Dedifferentiated amniotic fluid mesenchymal stem cell (primary cell): Measurements from ENCODE around the gene JARID2.
"Not testable (repeated sequence)": the region's sequence is repeated elsewhere in the genome, so short reads cannot be mapped to it uniquely, and the experiment has no call there.

Experiments
- DNase-seq: peaks from one replicate; pipeline ENCODE4 v3.0.0-alpha.2; 2016; ENCODE audit errors: extremely low spot score

Gene JARID2

DNA sequence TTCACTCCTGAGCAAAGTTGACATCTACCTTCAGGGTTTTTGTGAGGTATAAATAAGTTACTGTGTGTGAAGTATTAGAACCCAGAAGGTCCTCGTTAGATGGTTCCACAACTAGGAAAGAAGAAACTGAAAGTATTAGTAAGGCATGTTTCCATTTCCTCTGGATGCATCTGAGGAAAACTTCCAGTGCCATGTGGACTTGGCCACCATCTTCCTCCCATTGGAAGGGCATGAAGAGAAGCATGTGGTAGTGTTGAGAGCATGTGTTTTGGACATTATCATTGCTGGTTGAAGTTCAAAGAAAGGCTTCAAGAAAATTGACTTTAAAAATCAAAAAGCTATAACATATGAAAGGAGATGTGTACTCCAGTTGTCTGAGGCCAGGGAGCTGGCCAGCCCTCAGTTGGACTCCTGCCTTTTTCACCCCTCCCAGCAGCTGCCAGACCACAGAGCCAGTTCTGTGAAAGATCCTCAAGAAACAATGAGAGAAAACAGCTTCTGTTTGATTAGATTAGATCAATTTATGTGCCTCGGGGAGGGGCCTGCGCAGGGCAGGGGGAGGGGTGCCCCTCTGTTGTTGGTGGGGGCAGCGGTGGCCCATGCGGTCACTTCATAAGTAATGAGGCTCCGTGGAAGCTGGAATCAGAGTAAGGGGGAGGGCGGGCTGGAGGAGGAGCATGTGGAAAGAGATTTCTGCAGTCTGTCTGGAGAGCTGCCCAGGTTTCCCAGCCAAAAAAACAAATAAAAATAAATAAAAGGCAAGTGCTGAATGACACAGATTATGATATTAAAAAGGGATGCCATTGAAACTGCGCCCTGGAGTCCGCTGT lies 154.0 kb downstream of the JARID2 start:
- peak; percentile 77 for DNase-seq

DNA sequence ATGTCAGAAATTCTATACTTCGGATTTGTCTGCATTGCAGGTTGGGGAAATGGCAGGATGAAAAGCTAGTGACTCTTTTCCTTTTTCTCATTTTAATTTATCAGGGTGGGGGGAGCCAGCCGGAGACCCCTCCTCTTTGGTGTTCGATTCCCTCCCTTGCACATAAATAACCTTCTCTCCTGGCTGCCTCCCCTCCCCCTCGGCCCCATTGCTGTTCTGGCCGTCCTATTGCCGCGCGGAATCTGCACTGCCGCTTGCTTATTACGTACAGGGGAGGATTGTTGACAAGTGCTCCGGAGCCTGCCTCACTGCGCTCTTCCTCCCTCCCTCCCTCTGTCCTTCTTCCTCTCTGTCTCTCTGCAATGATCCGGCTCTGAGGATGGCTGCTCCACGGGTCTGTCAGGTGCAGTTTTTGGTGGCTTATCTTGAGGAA lies 154.7 kb downstream of the JARID2 start:
- no peak for DNase-seq

DNA sequence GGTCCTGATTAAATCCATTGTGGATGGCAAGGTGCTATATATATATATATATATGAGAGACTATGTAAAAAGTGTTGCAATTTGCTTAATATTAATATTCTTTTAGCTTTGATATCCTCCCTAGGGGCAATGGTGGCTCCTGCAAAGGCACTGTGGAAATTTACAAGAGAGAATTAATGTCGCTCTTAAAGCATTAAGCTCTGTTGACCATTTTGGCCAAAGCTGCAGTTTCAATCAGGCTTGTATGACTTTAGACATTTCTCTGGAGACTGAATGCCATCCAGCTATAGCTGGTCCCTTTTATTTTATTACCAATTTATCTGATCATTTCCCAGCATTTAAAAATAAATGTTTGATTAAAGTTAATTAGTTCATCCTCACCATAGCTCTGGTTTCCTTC lies 155.3 kb downstream of the JARID2 start:
- DNase-seq: no peak

DNA sequence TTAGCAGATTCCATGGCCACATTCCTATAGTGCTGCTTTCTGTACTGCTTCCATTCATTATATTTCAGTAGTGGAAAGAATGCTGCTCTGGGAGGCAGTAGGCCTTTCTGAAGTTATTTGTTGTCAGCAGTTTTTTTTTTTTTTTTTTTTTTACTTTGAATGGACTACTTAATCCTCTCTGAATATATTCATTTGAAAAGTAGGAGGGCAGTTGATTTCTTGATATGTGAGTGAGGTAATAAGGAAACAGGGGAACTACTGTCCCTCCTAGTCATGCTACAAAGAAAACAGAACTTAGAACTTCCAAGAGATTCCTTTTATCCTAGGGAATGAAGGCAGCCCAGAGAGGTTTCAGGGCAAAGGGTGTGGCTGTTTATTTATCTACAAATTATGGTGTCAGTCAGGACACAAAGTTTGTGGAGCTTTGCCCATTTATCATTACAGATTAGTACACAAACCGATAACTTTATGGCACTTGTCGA lies 155.9 kb downstream of the JARID2 start:
- DNase-seq: no peak

DNA sequence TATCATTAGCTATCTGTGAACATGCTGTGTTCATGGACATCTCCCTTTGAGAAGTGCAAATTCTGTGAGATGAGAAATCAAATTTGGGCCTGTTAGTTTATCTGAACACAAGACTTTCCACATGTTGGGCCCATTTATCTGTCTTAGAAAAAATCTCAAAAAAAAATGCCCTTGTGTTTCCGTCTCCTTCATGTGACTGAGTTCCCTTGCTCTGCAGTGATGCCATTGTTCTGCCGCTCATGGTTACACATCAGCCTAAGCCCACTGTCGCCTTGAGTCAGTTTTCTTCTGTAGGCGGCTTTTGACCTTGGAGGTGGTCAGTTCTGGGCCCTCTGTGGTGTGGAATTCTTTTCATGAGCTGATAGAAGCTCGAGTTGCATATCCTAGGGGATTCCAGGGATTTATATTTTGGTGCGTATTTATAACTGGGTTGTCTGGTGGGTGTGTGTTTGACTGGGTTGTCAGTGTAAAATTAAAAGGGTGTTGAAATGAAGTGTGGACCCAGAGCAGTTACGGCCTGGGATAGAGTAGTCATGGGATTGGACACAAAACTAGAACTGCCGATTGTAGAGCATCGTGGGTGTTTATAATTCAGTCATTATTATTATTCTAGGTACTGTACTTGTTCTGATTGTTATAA lies 156.7 kb downstream of the JARID2 start:
- DNase-seq: no peak

DNA sequence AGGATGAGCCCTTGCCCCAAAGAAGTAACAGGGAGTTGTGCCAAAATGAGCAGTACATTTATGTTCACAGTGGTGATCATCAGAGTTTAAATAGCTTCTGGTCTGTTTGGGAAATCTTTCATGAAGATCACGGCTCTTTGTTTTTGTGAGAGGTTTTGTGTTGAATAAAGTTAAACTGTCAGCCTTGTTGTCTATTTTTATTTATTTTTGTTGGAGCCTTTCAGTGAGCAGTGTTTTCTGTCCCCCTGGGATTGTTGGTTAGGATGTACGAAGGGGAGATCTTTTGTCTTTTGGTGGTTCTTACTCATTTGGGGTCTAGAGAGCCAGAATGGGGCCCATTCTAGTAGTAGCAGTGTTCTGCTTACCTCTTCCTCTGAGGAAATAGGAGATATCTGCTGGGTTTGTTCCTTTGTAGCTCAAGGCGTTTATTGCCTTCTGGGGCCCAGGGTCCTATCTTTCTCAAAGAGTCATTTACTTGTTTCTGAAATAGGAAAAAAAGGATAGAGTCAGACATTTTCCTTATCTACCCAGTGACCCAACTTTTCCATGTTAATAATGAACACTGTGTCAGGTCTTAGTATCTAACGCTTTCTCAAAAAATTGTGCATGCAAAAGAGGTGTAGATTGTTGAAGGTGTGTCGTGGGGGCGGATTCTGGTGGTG lies 157.4 kb downstream of the JARID2 start:
- no peak for DNase-seq

DNA sequence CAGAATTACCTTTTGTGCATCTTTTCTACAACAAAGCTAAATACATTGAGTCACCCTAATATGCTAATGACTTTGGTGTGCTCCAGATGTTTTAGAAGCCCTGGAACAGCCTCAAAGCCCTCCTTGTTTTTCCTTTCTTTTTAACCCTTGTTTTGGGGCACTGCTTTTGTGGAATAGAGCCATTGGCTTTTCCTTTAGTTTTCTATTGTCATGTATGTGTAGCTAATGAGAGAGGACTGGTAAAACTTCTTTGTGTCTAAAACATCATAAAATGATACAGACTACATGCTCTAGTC lies 158.8 kb downstream of the JARID2 start:
- no peak for DNase-seq

DNA sequence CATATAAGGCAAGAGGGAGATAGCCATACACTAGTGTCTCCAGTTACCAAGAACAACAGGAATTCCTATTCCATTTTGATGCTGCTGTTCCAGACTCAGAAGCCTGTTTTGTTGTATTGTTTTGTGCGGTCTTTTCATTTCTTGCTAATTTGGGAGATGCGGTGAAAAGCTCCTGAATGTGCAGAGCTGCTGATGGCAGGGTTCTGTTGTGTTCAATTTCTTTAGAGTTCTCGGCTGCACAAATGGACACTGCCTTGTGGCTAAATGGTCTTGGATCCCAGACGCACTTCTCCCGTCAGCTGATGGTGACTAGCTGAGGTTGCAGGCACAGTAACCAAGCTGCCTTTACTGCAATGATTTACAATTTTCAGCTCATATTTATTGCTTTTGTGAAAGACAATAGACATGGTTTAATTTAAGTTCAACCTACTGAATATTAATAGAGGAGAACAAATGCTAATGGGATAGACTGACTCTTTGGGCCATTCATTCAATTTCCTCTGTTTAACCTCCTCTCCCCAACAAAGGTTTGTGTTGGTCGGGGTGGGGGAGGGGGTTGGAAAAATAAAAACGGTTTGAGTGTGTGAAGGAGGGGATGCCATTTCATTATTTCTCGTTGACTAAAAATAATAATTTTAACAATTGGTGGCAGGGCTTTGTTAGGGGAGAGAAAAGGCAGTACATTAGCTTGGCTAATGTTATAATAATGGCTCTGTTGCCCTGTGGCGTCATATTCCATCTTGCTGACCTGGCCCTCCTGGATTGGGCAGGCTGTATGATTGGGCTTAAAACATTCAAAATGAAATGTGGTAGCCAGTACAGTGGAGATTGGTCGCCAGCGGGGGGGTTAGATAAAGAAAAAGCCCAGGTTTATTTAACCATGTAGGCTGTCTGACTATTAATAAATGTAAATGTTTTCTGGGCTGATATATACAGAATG lies 159.5 kb downstream of the JARID2 start:
- no peak for DNase-seq

DNA sequence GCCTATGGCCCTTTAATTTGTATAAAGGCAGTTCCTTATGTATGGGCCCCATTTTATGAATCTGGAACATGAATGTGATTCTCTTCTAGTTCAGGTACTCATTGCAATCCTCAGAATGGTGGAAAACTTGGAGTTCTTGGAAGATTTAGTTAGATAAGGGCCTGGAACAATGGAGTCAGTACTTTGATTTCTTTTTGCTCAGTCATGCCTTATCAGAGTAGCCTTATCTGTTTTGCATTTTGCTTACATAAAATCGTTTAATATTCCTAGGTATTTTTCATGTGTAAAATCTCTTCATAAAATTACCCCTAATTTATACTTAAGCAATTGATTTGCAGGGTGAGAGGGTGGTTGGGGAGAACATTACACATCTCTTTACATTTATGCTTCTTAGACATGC lies 160.6 kb downstream of the JARID2 start:
- no peak for DNase-seq

DNA sequence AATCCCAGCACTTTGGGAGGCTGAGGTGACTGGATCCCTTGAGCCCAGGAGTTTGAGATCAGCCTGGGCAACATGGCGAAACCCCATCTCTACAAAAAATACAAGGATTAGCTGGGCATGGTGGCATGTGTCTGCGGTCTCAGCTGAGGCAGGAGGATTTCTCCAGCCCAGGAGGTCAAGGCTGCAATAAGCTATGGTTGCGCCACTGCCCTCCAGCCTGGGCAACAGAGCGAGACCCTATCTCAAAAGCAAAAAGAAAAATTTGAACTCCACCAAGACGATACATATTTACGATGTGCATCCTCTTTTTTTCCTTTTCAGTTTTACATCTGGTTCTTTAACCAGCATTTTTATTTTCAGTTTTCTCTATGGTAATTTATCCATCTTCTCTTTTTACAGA lies 162.1 kb downstream of the JARID2 start:
- DNase-seq: no peak

DNA sequence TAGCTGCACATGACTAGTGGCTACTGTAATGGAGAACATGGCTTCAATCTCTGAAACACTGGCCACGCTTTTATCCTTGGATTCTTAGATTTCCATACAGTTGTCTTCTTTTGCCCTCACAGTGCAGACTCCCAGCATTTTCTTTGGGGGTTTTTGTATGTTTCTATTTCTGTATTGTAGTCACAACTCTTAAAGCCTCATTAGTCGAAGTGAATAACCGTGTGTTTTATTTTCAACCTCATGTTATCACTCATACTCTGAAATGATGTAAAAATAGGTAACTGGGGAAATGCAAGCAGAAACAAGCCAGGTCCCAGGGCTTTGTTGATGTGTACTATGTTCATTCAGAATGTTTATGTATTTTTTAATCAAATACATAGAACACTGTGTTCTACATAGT lies 162.9 kb downstream of the JARID2 start:
- no peak for DNase-seq

DNA sequence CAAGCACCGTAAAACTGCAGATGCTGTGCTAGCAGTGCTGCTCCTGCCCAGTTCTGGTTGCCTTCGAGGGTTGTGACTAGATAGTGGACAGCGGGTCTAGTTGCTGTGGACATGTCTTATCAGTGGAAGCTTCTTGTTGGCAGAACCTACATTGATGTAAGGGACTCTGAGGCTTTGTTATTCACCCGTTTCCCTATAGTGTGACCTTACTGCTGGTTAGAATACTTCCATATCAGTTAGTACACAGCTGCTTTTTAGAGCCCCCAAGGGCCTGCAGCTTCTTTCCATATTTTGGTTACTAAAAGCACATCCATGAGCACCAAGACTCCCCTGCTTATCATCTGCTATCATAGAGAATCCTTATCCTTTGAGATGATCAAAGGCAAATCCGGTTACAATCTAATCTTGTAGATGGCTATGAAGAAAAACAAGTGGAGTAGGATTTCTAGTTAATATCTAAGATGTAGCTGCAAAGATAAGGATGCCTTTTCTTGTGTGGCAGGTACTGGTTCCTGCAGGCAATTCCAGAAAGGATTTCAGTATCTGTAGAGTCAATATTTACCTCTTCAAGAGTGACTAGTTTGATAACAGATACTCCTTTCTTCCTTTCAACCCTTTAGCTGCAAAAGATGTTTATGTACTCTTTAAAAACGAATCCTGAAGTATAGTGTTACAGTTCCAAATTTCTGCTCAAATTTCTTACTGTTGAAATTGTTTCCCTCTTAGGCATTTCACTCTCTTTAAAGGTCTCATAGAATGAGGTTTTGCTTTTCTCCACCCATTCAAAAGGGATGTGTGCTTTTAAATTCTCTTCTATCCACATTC lies 163.6 kb downstream of the JARID2 start:
- DNase-seq: no peak

DNA sequence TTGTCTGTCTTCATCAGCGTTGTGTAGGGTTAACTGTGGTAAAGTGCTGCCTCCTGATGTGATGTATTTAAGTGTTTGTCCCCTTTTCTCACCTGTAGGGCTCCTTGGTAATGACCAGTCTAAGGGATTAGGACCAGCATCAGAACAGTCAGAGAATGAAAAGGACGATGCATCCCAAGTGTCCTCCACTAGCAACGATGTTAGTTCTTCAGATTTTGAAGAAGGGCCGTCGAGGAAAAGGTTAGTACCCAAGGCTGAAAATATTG lies 164.2 kb downstream of the JARID2 start:
- no peak for DNase-seq

DNA sequence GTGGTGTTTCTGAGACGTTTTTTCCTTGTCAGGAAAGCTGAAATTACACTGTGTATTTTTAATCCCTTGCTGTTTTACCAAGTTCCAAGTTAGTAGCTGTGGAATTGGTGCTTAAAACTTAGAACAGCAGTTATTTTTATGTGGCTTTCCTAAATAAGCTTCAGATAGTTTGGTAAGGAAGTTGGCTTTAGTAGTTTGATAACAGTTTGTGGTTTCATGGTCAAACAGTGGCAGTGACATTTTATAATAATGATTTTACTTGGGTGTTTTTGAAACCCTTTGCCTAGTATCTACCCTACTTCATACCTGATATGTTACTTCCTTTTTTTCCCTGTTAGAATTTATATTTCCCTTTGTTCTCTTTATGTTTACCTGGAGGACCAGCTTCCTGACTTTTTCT lies 164.9 kb downstream of the JARID2 start:
- DNase-seq: no peak

DNA sequence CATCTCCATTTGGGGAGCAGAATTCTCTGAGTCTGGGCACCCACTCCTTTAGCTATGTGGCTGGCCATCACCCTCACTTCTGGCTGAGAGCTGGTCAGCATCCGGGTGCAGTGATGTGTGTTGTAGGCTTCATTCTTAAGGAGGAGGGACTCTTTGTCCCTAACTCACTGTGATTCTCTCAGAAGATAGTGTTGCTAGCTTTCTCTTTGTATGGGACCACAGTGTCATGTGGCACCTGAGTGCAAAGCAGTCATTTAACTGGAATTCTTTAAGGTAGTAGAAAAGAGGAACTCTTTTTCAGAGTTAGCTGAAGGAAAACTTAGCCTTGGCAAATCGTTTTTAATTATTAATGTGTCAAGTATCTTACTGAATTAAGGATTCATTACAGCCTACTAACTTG lies 165.9 kb downstream of the JARID2 start:
- DNase-seq: no peak

DNA sequence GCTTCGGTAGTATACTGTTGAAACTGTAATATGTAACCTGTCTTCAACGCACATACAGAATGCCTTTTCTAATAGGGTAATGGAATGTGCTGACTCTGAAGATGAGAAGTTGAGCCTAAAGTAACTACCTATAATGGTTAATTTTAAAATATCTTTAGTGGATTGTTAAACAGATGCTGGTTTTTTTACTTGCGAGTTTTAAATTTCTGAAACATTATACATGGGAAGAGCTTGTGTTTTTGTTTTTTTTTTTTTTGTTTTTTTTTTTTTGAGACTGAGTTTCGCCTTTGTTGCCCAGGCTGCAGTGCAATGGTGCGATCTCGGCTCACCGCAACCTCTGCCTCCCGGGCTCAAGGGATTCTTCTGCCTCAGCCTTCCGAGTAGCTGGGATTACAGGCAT lies 166.9 kb downstream of the JARID2 start:
- no peak for DNase-seq

DNA sequence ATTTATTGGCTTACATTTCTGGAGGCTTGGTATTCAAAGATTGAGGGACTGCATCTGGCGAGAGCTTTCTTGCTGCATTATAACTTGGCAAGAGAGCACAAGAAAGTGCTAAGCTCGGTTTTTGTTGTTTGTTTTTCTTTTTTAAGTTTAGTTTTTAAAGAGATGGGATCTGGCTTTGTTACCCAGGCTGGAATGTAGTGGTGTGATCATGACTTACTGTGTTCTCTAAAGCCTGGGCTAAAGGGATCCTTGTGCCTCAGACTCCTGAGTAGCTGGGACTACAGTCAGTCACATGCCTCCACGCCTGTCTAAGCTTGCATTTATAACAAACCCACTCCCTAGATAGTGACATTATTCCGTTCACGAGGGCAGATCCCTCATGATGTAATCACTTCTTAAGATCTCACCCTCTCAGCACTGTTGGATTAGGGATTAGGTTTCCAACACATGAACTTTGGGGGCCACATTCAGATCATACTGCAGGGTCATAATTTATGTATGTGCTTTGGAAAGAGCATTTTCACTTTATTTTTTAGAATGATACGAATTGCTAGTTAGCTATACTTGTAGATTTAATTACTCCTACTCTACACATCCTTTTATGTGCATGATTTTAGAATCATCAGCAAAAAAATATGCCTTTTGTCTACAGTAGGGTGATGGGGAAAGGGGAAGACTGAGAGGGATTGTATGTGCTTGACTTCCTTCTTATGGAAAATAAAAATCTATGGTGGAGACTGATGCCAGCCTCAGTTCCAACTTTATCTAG lies 167.8 kb downstream of the JARID2 start:
- DNase-seq: peak; percentile 51

DNA sequence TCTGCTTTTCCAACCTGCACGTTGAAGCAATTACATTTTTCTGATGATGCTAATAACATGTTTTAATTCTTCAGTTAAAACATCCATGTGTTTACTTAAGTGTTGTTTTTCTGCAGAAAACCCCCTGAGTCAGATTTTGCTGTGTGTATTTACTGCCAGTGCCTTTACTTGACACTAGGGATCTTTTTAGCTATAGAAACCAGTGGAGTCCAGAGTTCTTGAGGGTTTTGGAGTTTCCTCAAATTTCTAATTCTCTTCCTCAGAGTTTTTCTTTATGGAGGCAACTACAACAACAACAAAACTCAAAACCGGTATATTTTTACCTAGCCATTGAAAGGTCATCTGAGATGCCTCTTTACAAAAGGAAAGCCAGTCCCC lies 168.4 kb downstream of the JARID2 start:
- DNase-seq: no peak

DNA sequence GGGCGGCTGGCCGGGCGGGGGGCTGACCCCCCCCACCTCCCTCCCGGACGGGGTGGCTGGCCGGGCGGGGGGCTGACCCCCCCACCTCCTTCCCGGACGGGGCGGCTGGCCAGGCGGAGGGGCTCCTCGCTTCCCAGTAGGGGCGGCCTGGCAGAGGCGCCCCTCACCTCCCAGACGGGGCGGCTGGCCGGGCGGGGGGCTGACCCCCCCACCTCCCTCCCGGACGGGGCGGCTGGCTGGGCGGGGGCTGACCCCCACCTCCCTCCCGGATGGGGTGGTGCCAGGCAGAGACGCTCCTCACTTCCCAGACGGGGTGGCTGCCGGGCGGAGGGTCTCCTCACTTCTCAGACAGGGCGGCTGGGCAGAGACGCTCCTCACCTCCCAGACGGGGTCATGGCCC lies 169.8 kb downstream of the JARID2 start:
- not testable (repeated sequence) for DNase-seq

DNA sequence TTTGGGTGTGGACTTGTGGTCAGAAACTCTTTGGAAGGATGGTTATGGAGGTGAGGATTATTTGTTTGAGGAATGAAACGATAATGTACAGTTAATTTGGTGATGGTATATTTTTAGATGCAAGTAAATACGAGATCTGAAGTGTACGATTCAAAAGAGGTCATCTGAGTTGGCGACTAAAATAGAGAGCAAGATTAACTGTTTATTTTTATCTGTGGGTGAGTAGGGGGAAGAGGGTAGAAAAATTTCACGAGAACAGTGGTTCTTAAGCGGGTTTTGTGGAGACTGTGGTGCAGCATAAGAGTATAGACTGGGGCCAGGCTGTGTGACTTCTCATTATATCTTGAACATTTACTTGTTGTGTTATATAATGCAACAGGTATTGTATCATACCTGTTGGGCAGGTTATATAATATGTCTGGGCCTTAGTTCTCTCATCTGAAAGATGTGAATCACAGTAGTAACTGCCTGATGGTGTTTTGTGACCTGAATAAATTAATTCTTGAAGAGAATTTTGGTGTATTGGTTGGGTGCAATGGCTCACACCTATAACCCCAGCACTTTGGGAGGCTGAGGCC lies 171.2 kb downstream of the JARID2 start:
- DNase-seq: no peak
